GM12878 (cell line): Measurements from ENCODE around the gene ME3. TPM values are rescaled to one million over a fixed set of nuclear protein-coding genes. Genes with fewer than 3 reads are reported as not detected.

Experiments used
- ATAC-seq: fragments of 200-7000 bp; cut with Tn5 transposase; 3 replicates; pipeline ENCODE4 v1.9.1; 2020; ENCODE audit warnings: mild to moderate bottlenecking, moderate library complexity
- BruUV-seq: library from RNA; stranded (reverse); fragments of 400-500 nt; replicated peaks from 2 replicates; lab custom pipeline; 2021; lab: Mats Ljungman, UMichigan
- CTCF ChIA-PET: fragments of 300-600 bp; sonication (Branson Sonifier 250); formaldehyde crosslinking; extraction: SDS; loops from one replicate; lab custom pipeline; 2021; ENCODE audit warnings: inconsistent platforms; lab: Yijun Ruan, JAX
- POLR2A ChIA-PET: fragments of 350-600 bp; formaldehyde crosslinking; extraction: SDS; loops from one replicate; lab custom pipeline; 2021; ENCODE audit warnings: inconsistent platforms; lab: Charles Lee
- RAD21 ChIA-PET: fragments of 300-600 bp; sonication (Branson Sonifier 250); formaldehyde crosslinking; loops from one replicate; lab custom pipeline; 2023; ENCODE audit warnings: antibody characterized with exemption; ENCODE audit not compliant: unreplicated experiment; lab: Charles Lee
- SMC1A ChIA-PET: fragments of 300-600 bp; sonication (Branson Sonifier 250); formaldehyde crosslinking; loops from one replicate; lab custom pipeline; 2023; ENCODE audit not compliant: unreplicated experiment, uncharacterized antibody; lab: Charles Lee
- DNase-seq: peaks from one replicate; pipeline ENCODE4 v3.0.0-alpha.2; 2011; ENCODE audit warnings: low read depth, low spot score
- FAIRE-seq: peaks from 3 replicates; lab custom pipeline; 2011; peaks lifted over from hg19 to GRCh38; lab: Jason Lieb, UNC
- H2AFZ ChIP-seq: 2 replicates; pipeline ENCODE4 v1.6.0; 2011; ENCODE audit warnings: low read depth, low read length, control low read depth; ENCODE audit not compliant: control insufficient read depth
- H3K27ac ChIP-seq: 2 replicates; pipeline ENCODE4 v1.5.1; 2011; ENCODE audit warnings: control low read depth; ENCODE audit not compliant: control insufficient read depth, insufficient read depth
- H3K27me3 ChIP-seq, 2 experiments: replicated peaks in 1 of 2; 2 replicates each; pipeline versions ENCODE4 v1.6.0 to v1.6.1; 2011; ENCODE audit warnings: low read length in 1 of 2; ENCODE audit not compliant: control insufficient read depth in 2 of 2, insufficient read depth in 2 of 2
- H3K36me3 ChIP-seq, 2 experiments: 2 replicates each; pipeline ENCODE4 v1.5.1; 2011; ENCODE audit warnings: low read length in 1 of 2; ENCODE audit not compliant: control insufficient read depth in 2 of 2, insufficient read depth in 2 of 2
- H3K4me1 ChIP-seq: 2 replicates; pipeline ENCODE4 v1.6.1; 2011; ENCODE audit warnings: mild to moderate bottlenecking, low read length, moderate library complexity, mixed read lengths; ENCODE audit not compliant: control insufficient read depth, insufficient read depth
- H3K4me2 ChIP-seq: 2 replicates; pipeline ENCODE4 v1.6.0; 2011; ENCODE audit warnings: control low read depth; ENCODE audit not compliant: control insufficient read depth, insufficient read depth
- H3K4me3 ChIP-seq: fragments of 200-600 bp; sonication (generic); 2 replicates; pipeline ENCODE4 v1.5.1; 2016
- H3K79me2 ChIP-seq: 2 replicates; pipeline ENCODE4 v1.6.0; 2011; ENCODE audit warnings: low read length; ENCODE audit not compliant: control insufficient read depth, insufficient read depth
- H3K9ac ChIP-seq: 2 replicates; pipeline ENCODE4 v1.8.0; 2011; ENCODE audit warnings: low read length, control low read depth, mixed read lengths; ENCODE audit not compliant: control insufficient read depth, insufficient read depth
- H3K9me3 ChIP-seq: replicated peaks from 3 replicates; pipeline ENCODE4 v1.5.1; 2011; ENCODE audit warnings: mild to moderate bottlenecking, low read length; ENCODE audit not compliant: control insufficient read depth, insufficient read depth
- H4K20me1 ChIP-seq: 2 replicates; pipeline ENCODE4 v1.6.0; 2011; ENCODE audit not compliant: control insufficient read depth, insufficient read depth
- ATF7 ChIP-seq: fragments of 450-650 bp; IDR thresholded peaks from 2 replicates; pipeline ENCODE4 v1.6.1; 2016; ENCODE audit warnings: low read depth, mild to moderate bottlenecking
- CEBPB ChIP-seq, 2 experiments: fragments of 150-350 bp in 1 of 2; IDR thresholded peaks; 2 replicates each; pipeline ENCODE4 v1.6.1; 2012 to 2014; ENCODE audit warnings: low read depth in 2 of 2, low read length in 2 of 2, borderline replicate concordance in 1 of 2, inconsistent platforms in 1 of 2
- GABPA ChIP-seq: IDR thresholded peaks from 2 replicates; pipeline ENCODE4 v1.6.1; 2014; ENCODE audit warnings: antibody characterized with exemption, low read depth, mild to moderate bottlenecking, inconsistent platforms
- IKZF1 ChIP-seq: fragments of 450-650 bp; conservative IDR thresholded peaks from 2 replicates; pipeline ENCODE4 v1.6.1; 2017; ENCODE audit warnings: antibody characterized with exemption, mild to moderate bottlenecking
- JUNB ChIP-seq: IDR thresholded peaks from 2 replicates; pipeline ENCODE4 v1.6.1; 2016; ENCODE audit warnings: antibody characterized with exemption, mild to moderate bottlenecking
- MEF2A ChIP-seq: IDR thresholded peaks from 2 replicates; pipeline ENCODE4 v1.6.1; 2011; ENCODE audit warnings: low read depth, mild to moderate bottlenecking, low read length, moderate library complexity; ENCODE audit not compliant: insufficient read depth
- PML ChIP-seq: IDR thresholded peaks from 2 replicates; pipeline ENCODE4 v1.6.1; 2012; ENCODE audit warnings: low read length, inconsistent platforms
- ZNF207 ChIP-seq: fragments of 450-650 bp; IDR thresholded peaks from 2 replicates; pipeline ENCODE4 v1.6.1; 2014; ENCODE audit warnings: antibody characterized with exemption, mild to moderate bottlenecking, borderline replicate concordance
- WGBS: methylation state at CpG from one replicate; pipeline ENCODE4 v1.1.6; 2016; ENCODE audit warnings: low lambda C conversion rate; ENCODE audit not compliant: insufficient replicate concordance, insufficient coverage; ENCODE audit errors: missing lambda C conversion rate; 5-methylcytosine and 5-hydroxymethylcytosine counted together
- in situ Hi-C: fragments of 300-500 bp; cut with MboI; formaldehyde crosslinking; loops from 9 replicates; pipeline ENCODE4 v1.14.3; 2018; ENCODE audit warnings: mixed read lengths
- intact Hi-C: fragments of 100-400 bp; cut with micrococcal nuclease; formaldehyde crosslinking; loops from one replicate; pipeline ENCODE4 v1.14.2; 2022; ENCODE audit not compliant: unreplicated experiment
- polyA plus RNA-seq, 11 experiments: library from polyadenylated mRNA; depleted of rRNA in 4 of 11; unstranded in 6 of 11; stranded (reverse) in 5 of 11; fragments of >200 nt; fragmentation: Nextera tagmentation in 4 of 11; fragmentation: Illumina TruSeq in 1 of 11; extraction: Ambion mirVana in 4 of 11; extraction: Trizol in 1 of 11; gene quantifications; 1 replicate in 1 of 11; 2 replicates in 10 of 11; pipeline versions ENCODE4 v1.2.1 to v1.2.3, GENCODE V29; 2011 to 2016; ENCODE audit warnings: inconsistent platforms in 2 of 11, missing spikeins in 2 of 11, low read depth in 1 of 11
- total RNA-seq, 4 experiments: library from RNA; depleted of rRNA in 3 of 4; stranded (reverse); fragments of >200 nt in 3 of 4; fragmentation: Illumina TruSeq in 1 of 4; extraction: Trizol in 1 of 4; gene quantifications; 2 replicates each; pipeline versions ENCODE4 v1.2.1 to v1.2.3, GENCODE V29; 2013 to 2021
- TF ChIP-seq, protein P1 (sequence below): fragments of 450-650 bp; IDR thresholded peaks from 2 replicates; pipeline ENCODE4 v1.6.1; 2016; ENCODE audit warnings: mild to moderate bottlenecking, moderate library complexity, borderline replicate concordance
- TF ChIP-seq, protein P2 (sequence below): fragments of 450-650 bp; IDR thresholded peaks from 2 replicates; pipeline ENCODE4 v1.6.1; 2016; ENCODE audit warnings: mild to moderate bottlenecking
- TF ChIP-seq, protein P3 (sequence below): IDR thresholded peaks from 2 replicates; pipeline ENCODE4 v1.6.1; 2011; ENCODE audit warnings: borderline replicate concordance, low read depth, mild to moderate bottlenecking, moderate library complexity, low read length; ENCODE audit not compliant: insufficient read depth, poor library complexity, severe bottlenecking
- TF ChIP-seq, protein P4 (sequence below): IDR thresholded peaks from 2 replicates; pipeline ENCODE4 v1.6.1; 2011; ENCODE audit warnings: mild to moderate bottlenecking, low read depth, low read length, moderate library complexity; ENCODE audit not compliant: insufficient replicate concordance

Gene ME3
- total and polyA plus RNA-seq, 10 of the 15 experiments (the other 5 are each of a cell fraction or from before 2014, with no cell fraction given) = 0.06 to 0.40 (median 0.19) TPM; not detected in 2

DNA sequence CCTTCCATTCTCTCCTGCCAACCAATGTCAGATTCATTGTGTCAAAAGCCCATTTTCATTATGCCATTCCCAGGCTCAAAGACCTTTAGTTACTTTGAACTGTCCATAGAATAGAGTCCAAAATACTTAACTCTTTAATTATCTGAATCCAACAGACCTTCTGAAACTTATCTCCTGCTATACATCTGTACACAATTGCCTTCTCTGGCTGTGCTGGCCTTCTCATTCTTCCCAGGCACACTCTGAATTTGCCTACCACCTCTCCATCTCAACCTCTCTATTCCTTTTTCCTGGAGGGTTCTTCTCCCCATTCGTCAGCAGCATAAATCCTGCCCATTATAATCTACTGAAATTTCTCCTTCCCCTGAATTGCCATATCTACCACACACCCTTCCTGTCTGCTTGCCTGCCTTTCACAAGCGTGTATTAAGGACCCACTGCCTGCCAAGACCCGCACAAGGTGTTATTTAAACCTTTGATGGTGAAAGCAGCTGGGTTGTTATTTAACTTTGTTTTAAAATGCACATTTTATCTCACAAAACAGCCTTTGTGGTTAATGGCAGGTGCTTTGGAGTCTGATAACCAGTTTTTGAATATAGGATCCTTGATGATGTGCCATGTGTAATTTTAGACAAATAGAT lies 171.8 kb downstream of the ME3 start:
- Histone ChIP-seq H3K27me3 (peaks cover 0 to 2% of the 10 kb centered on the region in 2 experiments), H3K27ac (no peak overlapping the region), H3K4me2 (no peak overlapping the region), H2AFZ (no peak overlapping the region), H3K79me2 (no peaks in the 10 kb centered on the region), H3K36me3 (no peaks in the 10 kb centered on the region), H4K20me1 (no peaks in the 10 kb centered on the region), H3K4me1 (no peaks in the 10 kb centered on the region), H3K9me3 (no peaks in the 10 kb centered on the region), H3K4me3 (no peak overlapping the region), H3K9ac (no peak overlapping the region)
- intact Hi-C loops (no loop called here), in situ Hi-C loops (no loop called here)
- WGBS = 0% methylated on average over 3 of the region's 3 CpGs
- ChIA-PET RAD21 (no interaction called here), CTCF (no interaction called here), POLR2A (no interaction called here), SMC1A (interaction anchor here (1.8 kb wide), 1 partner anchor 10 kb away, joined by 5 read pairs; no protein-coding TSS in a partner anchor)
- no peak for ATAC-seq
- no peak for DNase-seq
- BruUV-seq = no TSS peak
- no peak for TF ChIP-seq GABPA
- no peak for TF ChIP-seq ATF7
- TF ChIP-seq, protein P1, sequence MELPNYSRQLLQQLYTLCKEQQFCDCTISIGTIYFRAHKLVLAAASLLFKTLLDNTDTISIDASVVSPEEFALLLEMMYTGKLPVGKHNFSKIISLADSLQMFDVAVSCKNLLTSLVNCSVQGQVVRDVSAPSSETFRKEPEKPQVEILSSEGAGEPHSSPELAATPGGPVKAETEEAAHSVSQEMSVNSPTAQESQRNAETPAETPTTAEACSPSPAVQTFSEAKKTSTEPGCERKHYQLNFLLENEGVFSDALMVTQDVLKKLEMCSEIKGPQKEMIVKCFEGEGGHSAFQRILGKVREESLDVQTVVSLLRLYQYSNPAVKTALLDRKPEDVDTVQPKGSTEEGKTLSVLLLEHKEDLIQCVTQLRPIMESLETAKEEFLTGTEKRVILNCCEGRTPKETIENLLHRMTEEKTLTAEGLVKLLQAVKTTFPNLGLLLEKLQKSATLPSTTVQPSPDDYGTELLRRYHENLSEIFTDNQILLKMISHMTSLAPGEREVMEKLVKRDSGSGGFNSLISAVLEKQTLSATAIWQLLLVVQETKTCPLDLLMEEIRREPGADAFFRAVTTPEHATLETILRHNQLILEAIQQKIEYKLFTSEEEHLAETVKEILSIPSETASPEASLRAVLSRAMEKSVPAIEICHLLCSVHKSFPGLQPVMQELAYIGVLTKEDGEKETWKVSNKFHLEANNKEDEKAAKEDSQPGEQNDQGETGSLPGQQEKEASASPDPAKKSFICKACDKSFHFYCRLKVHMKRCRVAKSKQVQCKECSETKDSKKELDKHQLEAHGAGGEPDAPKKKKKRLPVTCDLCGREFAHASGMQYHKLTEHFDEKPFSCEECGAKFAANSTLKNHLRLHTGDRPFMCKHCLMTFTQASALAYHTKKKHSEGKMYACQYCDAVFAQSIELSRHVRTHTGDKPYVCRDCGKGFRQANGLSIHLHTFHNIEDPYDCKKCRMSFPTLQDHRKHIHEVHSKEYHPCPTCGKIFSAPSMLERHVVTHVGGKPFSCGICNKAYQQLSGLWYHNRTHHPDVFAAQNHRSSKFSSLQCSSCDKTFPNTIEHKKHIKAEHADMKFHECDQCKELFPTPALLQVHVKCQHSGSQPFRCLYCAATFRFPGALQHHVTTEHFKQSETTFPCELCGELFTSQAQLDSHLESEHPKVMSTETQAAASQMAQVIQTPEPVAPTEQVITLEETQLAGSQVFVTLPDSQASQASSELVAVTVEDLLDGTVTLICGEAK = no peak
- no peak for TF ChIP-seq MEF2A
- TF ChIP-seq, protein P2, sequence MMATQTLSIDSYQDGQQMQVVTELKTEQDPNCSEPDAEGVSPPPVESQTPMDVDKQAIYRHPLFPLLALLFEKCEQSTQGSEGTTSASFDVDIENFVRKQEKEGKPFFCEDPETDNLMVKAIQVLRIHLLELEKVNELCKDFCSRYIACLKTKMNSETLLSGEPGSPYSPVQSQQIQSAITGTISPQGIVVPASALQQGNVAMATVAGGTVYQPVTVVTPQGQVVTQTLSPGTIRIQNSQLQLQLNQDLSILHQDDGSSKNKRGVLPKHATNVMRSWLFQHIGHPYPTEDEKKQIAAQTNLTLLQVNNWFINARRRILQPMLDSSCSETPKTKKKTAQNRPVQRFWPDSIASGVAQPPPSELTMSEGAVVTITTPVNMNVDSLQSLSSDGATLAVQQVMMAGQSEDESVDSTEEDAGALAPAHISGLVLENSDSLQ = no peak
- TF ChIP-seq, protein P3, sequence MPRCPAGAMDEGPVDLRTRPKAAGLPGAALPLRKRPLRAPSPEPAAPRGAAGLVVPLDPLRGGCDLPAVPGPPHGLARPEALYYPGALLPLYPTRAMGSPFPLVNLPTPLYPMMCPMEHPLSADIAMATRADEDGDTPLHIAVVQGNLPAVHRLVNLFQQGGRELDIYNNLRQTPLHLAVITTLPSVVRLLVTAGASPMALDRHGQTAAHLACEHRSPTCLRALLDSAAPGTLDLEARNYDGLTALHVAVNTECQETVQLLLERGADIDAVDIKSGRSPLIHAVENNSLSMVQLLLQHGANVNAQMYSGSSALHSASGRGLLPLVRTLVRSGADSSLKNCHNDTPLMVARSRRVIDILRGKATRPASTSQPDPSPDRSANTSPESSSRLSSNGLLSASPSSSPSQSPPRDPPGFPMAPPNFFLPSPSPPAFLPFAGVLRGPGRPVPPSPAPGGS = no peak
- TF ChIP-seq JUNB = no peak
- TF ChIP-seq CEBPB (IDR thresholded peaks at IDR 0.05; ENCODE audit: borderline replicate concordance in 1 of 2, low read depth in 2 of 2, low read length in 2 of 2) = no peak
- TF ChIP-seq, protein P4, sequence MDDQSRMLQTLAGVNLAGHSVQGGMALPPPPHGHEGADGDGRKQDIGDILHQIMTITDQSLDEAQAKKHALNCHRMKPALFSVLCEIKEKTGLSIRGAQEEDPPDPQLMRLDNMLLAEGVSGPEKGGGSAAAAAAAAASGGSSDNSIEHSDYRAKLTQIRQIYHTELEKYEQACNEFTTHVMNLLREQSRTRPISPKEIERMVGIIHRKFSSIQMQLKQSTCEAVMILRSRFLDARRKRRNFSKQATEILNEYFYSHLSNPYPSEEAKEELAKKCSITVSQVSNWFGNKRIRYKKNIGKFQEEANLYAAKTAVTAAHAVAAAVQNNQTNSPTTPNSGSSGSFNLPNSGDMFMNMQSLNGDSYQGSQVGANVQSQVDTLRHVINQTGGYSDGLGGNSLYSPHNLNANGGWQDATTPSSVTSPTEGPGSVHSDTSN = no peak
- TF ChIP-seq IKZF1 = no peak
- TF ChIP-seq PML = no peak
- no peak for TF ChIP-seq ZNF207
- no peak for FAIRE-seq
